Measurements from ENCODE around the gene SEMA3B.
A peak's percentile ranks its signal among the peaks of the same experiment; 100 is the strongest.

SEMA3B gene

GRCh38 chr3:50319894-50320625 is 51.1 kb downstream of the SEMA3B start:
- DNase-seq (ENCODE audit: insufficient read length, low spot score) (no peak), FAIRE-seq (no peak)
- TF ChIP-seq POU2F2 (IDR thresholded peaks at IDR 0.05; ENCODE audit: low read depth, low read length) (no peak), SPI1 (IDR thresholded peaks at IDR 0.05; ENCODE audit: low read depth, low read length) (no peak), POLR2AphosphoS5 (IDR thresholded peaks at IDR 0.05; ENCODE audit: low read depth, low read length) (no peak), POLR2A (IDR thresholded peaks at IDR 0.05; ENCODE audit: low read depth, low read length) (no peak), PAX5 (IDR thresholded peaks at IDR 0.05; ENCODE audit: insufficient read depth, low read length, severe bottlenecking) (no peak), TAF1 (IDR thresholded peaks at IDR 0.05; ENCODE audit: low read depth, low read length) (no peak)

GRCh38 chr3:50320853-50321335 is 51.9 kb downstream of the SEMA3B start:
- FAIRE-seq: no peak
- TF ChIP-seq POLR2AphosphoS5 (IDR thresholded peaks at IDR 0.05; ENCODE audit: low read depth, low read length) (no peak), SPI1 (IDR thresholded peaks at IDR 0.05; ENCODE audit: low read depth, low read length) (no peak), PAX5 (IDR thresholded peaks at IDR 0.05; ENCODE audit: insufficient read depth, low read length, severe bottlenecking) (no peak), POLR2A (IDR thresholded peaks at IDR 0.05; ENCODE audit: low read depth, low read length) (no peak), POU2F2 (IDR thresholded peaks at IDR 0.05; ENCODE audit: low read depth, low read length) (no peak), TAF1 (IDR thresholded peaks at IDR 0.05; ENCODE audit: low read depth, low read length) (no peak)
- peak; percentile 80 for DNase-seq (ENCODE audit: insufficient read length, low spot score)

- TF ChIP-seq TAF1 (IDR thresholded peaks at IDR 0.05; ENCODE audit: low read depth, low read length) (no peak), POLR2AphosphoS5 (IDR thresholded peaks at IDR 0.05; ENCODE audit: low read depth, low read length) (no peak; the same call in 1 of the 2 replicates)
- DNase-seq (ENCODE audit: insufficient read length, low spot score): peak; percentile 93
- peak; percentile 88 for FAIRE-seq
Observed at GRCh38 chr3:50321336-50322114, 52.6 kb downstream of the SEMA3B start.

GRCh38 chr3:50322115-50322385 is 53.1 kb downstream of the SEMA3B start:
- TF ChIP-seq POLR2A (IDR thresholded peaks at IDR 0.05; ENCODE audit: low read depth, low read length) (no peak), POLR2AphosphoS5 (IDR thresholded peaks at IDR 0.05; ENCODE audit: low read depth, low read length) (no peak), TAF1 (IDR thresholded peaks at IDR 0.05; ENCODE audit: low read depth, low read length) (no peak), POU2F2 (IDR thresholded peaks at IDR 0.05; ENCODE audit: low read depth, low read length) (no peak), PAX5 (IDR thresholded peaks at IDR 0.05; ENCODE audit: insufficient read depth, low read length, severe bottlenecking) (no peak), SPI1 (IDR thresholded peaks at IDR 0.05; ENCODE audit: low read depth, low read length) (no peak)
- peak; percentile 56 for FAIRE-seq
- no peak for DNase-seq (ENCODE audit: insufficient read length, low spot score)

- FAIRE-seq (no peak), DNase-seq (ENCODE audit: insufficient read length, low spot score) (no peak)
- no peak for TF ChIP-seq PAX5 (IDR thresholded peaks at IDR 0.05; ENCODE audit: insufficient read depth, low read length, severe bottlenecking)
- TF ChIP-seq TAF1 (IDR thresholded peaks at IDR 0.05; ENCODE audit: low read depth, low read length): no peak
- TF ChIP-seq SPI1 (IDR thresholded peaks at IDR 0.05; ENCODE audit: low read depth, low read length): no peak
- no peak for TF ChIP-seq POU2F2 (IDR thresholded peaks at IDR 0.05; ENCODE audit: low read depth, low read length)
- TF ChIP-seq POLR2AphosphoS5 (IDR thresholded peaks at IDR 0.05; ENCODE audit: low read depth, low read length): no peak
- TF ChIP-seq POLR2A (IDR thresholded peaks at IDR 0.05; ENCODE audit: low read depth, low read length): no peak
Observed at GRCh38 chr3:50322386-50323091, 53.6 kb downstream of the SEMA3B start, which contains the start of gene HYAL2. Gene HYAL2 (minus strand): TSS chr3:50322745. CDS start chr3:50320489, 2,256 bp downstream.

- FAIRE-seq (no peak), DNase-seq (ENCODE audit: insufficient read length, low spot score) (no peak)
- TF ChIP-seq SPI1 (IDR thresholded peaks at IDR 0.05; ENCODE audit: low read depth, low read length) (no peak), POU2F2 (IDR thresholded peaks at IDR 0.05; ENCODE audit: low read depth, low read length) (no peak), PAX5 (IDR thresholded peaks at IDR 0.05; ENCODE audit: insufficient read depth, low read length, severe bottlenecking) (no peak), TAF1 (IDR thresholded peaks at IDR 0.05; ENCODE audit: low read depth, low read length) (no peak)
Observed at GRCh38 chr3:50323092-50323600, 54.2 kb downstream of the SEMA3B start.

- DNase-seq (ENCODE audit: insufficient read length, low spot score): no peak
- no peak for TF ChIP-seq POLR2AphosphoS5 (IDR thresholded peaks at IDR 0.05; ENCODE audit: low read depth, low read length)
- TF ChIP-seq PAX5 (IDR thresholded peaks at IDR 0.05; ENCODE audit: insufficient read depth, low read length, severe bottlenecking): no peak
- TF ChIP-seq TAF1 (IDR thresholded peaks at IDR 0.05; ENCODE audit: low read depth, low read length): no peak
- no peak for TF ChIP-seq SPI1 (IDR thresholded peaks at IDR 0.05; ENCODE audit: low read depth, low read length)
- TF ChIP-seq POU2F2 (IDR thresholded peaks at IDR 0.05; ENCODE audit: low read depth, low read length): no peak
- TF ChIP-seq POLR2A (IDR thresholded peaks at IDR 0.05; ENCODE audit: low read depth, low read length): no peak
- no peak for FAIRE-seq
Observed at GRCh38 chr3:50323614-50324199, 54.8 kb downstream of the SEMA3B start.

GRCh38 chr3:50324351-50325112 is 55.6 kb downstream of the SEMA3B start:
- TF ChIP-seq POLR2A (IDR thresholded peaks at IDR 0.05; ENCODE audit: low read depth, low read length): no peak
- no peak for DNase-seq (ENCODE audit: insufficient read length, low spot score)
- peak; percentile 79 for FAIRE-seq
